Right atrium auricular region (tissue), 2 donors: ENCODE measurements around the gene CELSR1. TPM values are rescaled to one million over a fixed set of nuclear protein-coding genes. Genes with fewer than 3 reads are reported as not detected.

ENCODE experiments used
- DNase-seq: peaks from one replicate; pipeline ENCODE4 v3.0.0-alpha.2; 2019; ENCODE audit warnings: low spot score
- H3K27ac ChIP-seq, 2 donors: fragments of 200-600 bp; sonication (generic); 1 replicate in 1 of 2; 2 replicates in 1 of 2; pipeline ENCODE4 v1.5.1; 2016 to 2019
- H3K27me3 ChIP-seq, 2 donors: fragments of 200-600 bp; sonication (generic); one replicate each; pipeline versions ENCODE4 v1.5.1 to v1.6.0; 2017 to 2019
- H3K36me3 ChIP-seq: fragments of 200-600 bp; sonication (generic); one replicate; pipeline ENCODE4 v1.5.1; 2016
- H3K4me1 ChIP-seq, 2 donors: fragments of 200-600 bp; sonication (generic); one replicate each; pipeline versions ENCODE4 v1.5.1 to v1.6.0; 2017 to 2019
- H3K4me3 ChIP-seq, 2 donors: fragments of 200-600 bp; sonication (generic); 1 replicate in 1 of 2; 2 replicates in 1 of 2; pipeline ENCODE4 v1.5.1; 2017 to 2019; ENCODE audit warnings: mild to moderate bottlenecking in 1 of 2, moderate library complexity in 1 of 2
- H3K9me3 ChIP-seq, 2 donors: fragments of 200-600 bp; sonication (generic); one replicate each; pipeline ENCODE4 v1.5.1; 2019
- CTCF ChIP-seq, 2 donors: fragments of 200-600 bp; sonication (generic); IDR thresholded peaks; one replicate each; pipeline ENCODE4 v1.5.1; 2019; ENCODE audit warnings: antibody characterized with exemption in 2 of 2
- total RNA-seq, 2 donors: library from RNA; depleted of rRNA; stranded (reverse); fragments of >200 nt; gene quantifications; one replicate each; pipeline ENCODE4 v1.1.0, GENCODE V29; 2016

Gene CELSR1
- total RNA-seq, 2 donors from 2014 or later: 7.1 to 9.6 TPM

GRCh38 chr22:46483353-46483752 is 54.1 kb downstream of the CELSR1 start:
- H3K27me3 ChIP-seq: no peaks in the 10 kb centered on the region
- no peak overlapping the region for H3K4me3 ChIP-seq
- no peak overlapping the region for H3K27ac ChIP-seq
- DNase-seq: no peak
- H3K9me3 ChIP-seq: no peaks in the 10 kb centered on the region
- H3K4me1 ChIP-seq: no peaks in the 10 kb centered on the region
- TF ChIP-seq CTCF (IDR thresholded peaks at IDR 0.05): no peak
- no peaks in the 10 kb centered on the region for H3K36me3 ChIP-seq

- Histone ChIP-seq H3K9me3 (no peaks in the 10 kb centered on the region), H3K4me1 (no peaks in the 10 kb centered on the region)
These were observed 55.3 kb downstream of the CELSR1 start for GRCh38 chr22:46482056-46482675.

GRCh38 chr22:46481386-46481785 is 56.0 kb downstream of the CELSR1 start:
- TF ChIP-seq CTCF (IDR thresholded peaks at IDR 0.05): no peak
- Histone ChIP-seq H3K4me3 (no peak overlapping the region), H3K27me3 (no peaks in the 10 kb centered on the region), H3K4me1 (no peaks in the 10 kb centered on the region), H3K36me3 (no peaks in the 10 kb centered on the region), H3K9me3 (no peaks in the 10 kb centered on the region), H3K27ac (no peak overlapping the region)
- no peak for DNase-seq

More at GRCh38 chr22:46482056-46482675, 55.3 kb downstream of the CELSR1 start:
- no peak overlapping the region for H3K4me3 ChIP-seq
- no peak for DNase-seq
- no peaks in the 10 kb centered on the region for H3K27me3 ChIP-seq
- no peak for TF ChIP-seq CTCF (IDR thresholded peaks at IDR 0.05)
- H3K36me3 ChIP-seq: no peaks in the 10 kb centered on the region
- H3K27ac ChIP-seq: no peak overlapping the region

- DNase-seq: no peak
- no peak for TF ChIP-seq CTCF (IDR thresholded peaks at IDR 0.05)
- Histone ChIP-seq H3K4me3 (no peak overlapping the region), H3K4me1 (no peaks in the 10 kb centered on the region), H3K9me3 (no peaks in the 10 kb centered on the region), H3K27me3 (no peaks in the 10 kb centered on the region), H3K27ac (no peak overlapping the region), H3K36me3 (no peaks in the 10 kb centered on the region)
These were observed 57.0 kb downstream of the CELSR1 start for GRCh38 chr22:46480396-46480795.

GRCh38 chr22:46479046-46479445 is 58.4 kb downstream of the CELSR1 start:
- no peak for TF ChIP-seq CTCF (IDR thresholded peaks at IDR 0.05)
- Histone ChIP-seq H3K27me3 (no peaks in the 10 kb centered on the region), H3K27ac (no peak overlapping the region), H3K4me3 (no peak overlapping the region), H3K9me3 (no peaks in the 10 kb centered on the region), H3K36me3 (no peaks in the 10 kb centered on the region), H3K4me1 (no peaks in the 10 kb centered on the region)
- no peak for DNase-seq

- Histone ChIP-seq H3K27ac (no peak overlapping the region), H3K9me3 (no peaks in the 10 kb centered on the region), H3K27me3 (no peaks in the 10 kb centered on the region), H3K4me3 (no peak overlapping the region), H3K36me3 (no peaks in the 10 kb centered on the region), H3K4me1 (no peaks in the 10 kb centered on the region)
- TF ChIP-seq CTCF (IDR thresholded peaks at IDR 0.05): no peak
- DNase-seq: no peak
These were observed 59.3 kb downstream of the CELSR1 start for GRCh38 chr22:46478083-46478551.
